LoVo (cell line): Measurements from ENCODE around the gene ARL2.

Experiments
- DNase-seq: peaks from one replicate; pipeline ENCODE4 v3.0.0-alpha.2; 2016; ENCODE audit warnings: low spot score

Gene ARL2

DNA sequence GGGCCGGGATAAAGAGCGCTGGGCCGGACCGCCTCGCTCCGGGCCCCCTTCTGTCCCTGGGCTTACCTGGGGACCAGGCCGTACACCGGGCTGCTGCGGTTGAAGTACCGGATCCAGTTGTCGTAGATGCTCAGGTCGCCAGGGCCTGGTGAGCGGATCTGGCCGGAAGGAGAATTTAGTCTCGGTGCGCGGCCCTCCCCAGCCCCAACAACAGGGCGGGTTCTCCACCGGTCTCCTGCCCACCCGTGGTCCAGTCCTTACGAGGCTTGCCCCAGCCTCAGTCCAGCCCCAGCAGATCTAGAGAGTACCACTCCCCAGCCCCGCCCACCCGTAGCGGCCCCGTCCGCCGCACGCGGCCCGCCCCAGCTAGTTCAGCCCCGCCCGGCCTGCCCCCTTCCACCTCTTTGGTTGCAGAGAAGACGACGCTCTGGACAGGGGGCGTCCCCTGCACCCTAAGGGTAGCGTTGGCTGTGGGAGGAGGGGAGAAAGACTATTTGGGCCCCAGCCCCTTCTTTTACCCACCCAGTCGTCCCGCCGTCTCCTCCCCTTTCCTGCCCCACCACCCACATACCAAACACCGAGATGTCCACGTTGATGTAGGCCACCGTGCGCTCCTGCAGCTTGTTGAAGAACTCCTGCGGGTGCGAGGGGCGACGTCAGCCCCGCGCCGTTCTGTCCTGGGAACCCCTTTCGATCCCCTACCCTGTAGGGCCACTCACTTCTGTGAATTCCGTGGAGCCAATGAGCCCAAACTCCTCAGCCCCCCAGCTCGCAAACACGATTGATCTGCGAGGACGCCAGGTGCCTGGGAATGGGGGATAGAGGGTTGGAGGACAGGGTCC is 33.8 kb downstream of the ARL2 start:
- no peak for DNase-seq

DNA sequence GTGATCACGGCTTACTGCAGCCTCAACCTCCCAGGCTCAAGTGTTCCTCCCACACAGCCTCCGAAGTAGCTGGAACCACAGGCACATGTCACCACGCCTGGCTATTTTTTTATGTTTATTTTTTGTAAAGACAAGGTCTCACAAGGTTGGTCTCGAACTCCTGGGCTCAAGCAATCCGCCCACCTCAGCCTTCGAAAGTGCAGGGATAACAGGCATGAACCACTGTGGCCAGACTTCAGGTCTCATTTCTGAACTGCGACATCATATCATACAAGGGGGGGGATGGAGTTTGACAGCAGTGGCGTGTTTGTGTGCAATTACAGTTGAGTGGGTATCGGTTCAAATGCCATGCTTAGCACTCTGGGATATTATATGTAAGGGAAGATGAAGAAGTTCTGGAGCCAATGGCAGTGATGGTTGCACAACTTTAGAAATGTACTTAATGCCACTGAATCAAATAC is 37.5 kb downstream of the ARL2 start:
- DNase-seq, result no peak

DNA sequence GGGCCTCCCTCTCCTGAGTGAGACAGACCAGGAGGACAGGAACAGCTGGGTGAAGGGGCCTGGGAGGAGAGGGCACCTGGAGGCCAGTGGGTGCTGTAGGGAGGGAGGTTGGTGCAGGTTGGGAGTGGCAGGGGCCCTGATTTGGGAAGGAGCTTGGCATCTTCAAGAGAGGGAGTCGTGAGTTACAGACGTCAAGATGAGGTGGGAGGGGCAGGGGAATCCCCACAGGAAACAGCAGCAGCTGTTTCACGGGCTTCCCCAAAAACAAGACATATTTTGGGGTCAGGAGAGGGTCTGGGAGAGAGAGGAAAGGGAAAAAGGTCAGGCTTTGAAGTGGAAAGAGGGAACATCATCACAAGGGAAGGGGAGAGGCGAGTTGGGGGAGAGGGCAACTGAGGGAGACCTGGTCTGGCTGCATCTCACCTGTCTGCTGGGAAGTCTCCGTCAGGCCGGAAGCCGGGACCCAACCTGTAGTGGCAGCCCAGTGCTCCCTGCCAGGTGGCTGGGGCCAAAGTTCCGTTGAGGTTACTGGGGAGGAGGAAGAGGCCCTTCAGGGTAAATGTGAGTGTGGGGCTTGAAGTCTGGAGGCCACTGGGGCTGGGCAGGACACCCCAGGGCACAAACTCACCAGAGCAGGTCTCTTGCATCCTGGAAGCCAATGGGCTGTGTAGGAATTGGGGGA is 40.0 kb downstream of the ARL2 start:
- DNase-seq, result no peak

DNA sequence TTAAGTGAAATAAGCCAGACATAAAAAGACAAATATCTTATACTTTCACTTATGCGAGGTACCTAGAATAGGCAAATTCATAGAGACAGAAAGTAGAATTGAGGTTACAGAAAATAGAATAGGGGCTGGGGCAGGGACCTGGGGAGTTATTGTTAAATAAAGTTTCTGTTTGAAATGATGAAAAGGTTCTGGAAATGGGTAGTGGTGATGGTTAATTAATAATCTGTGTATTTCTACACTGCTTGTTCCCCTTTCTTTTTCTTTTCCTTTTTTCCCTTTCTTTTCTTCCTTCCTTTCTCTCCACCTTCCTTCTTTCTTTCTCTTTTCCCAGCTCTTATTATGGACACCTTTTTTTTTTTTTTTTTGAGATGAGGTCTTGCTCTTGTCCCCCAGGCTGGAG is 41.6 kb downstream of the ARL2 start:
- no peak for DNase-seq

DNA sequence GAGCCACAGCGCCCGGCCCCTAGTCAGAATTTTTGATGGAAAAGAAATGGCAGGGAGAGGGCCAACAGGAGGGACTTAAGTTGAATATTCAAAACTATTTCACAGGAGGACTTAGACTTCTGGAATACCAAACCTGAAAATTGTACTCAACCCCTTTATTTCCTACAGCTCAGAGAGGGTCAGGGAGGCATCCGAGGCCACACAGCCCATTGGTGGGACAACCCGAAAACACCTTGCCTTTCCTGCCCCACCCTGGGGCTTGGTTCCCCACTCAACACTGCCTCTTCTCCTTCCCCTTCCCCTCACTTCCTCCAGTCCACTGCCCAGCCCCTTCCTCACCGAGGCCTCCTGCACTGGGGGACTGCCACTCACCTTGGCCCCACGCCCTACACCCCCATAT is 43.0 kb downstream of the ARL2 start:
- DNase-seq, result no peak

DNA sequence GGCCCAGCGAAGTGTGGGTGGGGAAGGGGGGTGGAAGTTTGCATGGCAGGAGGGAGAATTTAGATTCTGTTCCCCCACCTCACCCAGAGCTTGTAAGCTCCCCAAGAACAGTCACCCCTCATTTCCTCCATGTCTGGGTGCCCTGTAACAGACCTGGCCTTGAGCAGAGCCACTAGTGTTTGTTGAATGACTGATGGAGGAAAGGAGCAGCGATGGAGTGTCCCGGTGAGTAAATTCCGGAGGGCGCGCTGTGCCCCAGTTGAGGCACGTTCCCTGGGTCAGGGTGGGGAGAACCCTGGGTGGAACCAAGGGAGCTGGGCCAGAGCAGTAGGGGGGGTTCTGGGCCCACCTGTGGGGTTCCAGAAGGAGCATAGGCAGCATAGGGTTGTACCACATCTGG is 43.6 kb downstream of the ARL2 start:
- no peak for DNase-seq

DNA sequence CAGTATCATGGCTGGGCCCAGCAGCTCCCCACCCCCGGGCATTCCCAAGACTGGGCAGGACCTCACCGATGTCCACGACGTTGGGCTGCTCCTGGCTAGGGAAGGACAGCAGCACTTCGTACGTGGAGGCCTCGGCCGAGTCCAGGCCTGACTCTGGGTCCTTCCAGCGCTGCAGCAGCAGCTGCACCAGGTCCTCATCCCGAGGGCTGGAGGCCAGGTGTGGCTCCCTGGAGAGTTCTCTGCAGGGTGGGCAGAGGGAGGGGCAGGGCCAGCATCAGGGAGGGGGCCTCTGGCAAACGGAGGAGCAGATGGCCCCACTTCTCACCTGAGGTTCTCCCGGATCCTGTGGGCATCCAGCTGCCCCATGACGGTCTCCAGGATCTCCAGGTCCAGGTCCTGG is 44.1 kb downstream of the ARL2 start:
- DNase-seq, result no peak

DNA sequence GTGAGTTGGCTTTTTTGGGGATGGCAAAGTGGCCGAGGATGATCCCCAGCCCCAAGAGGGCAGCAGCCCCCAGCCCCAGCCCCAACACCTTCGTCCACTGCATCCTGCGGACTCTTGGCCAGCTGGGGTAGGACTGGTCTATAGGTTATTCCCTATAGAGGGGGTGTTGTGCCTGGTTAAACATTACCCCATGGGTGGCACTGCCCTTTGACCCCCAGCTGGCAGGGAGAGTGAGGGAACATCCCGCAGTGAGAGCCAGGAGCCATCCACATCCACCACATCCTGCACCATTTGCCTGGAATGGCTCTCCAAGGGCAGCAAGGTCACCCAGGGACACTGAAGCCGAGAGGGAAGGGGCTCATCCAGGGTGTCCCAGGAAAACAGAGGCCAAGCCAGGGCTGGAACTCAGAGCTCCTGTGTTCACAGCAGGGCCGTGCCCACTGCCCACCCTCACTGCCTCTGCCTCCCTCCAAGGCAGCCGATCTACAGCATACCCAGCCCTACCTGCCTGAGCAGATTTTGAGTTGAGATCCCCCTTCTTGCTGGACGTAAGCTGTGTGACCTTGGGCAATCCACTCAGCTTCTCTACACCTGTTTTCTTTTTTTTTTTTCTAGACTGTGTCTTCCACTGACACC is 44.6 kb downstream of the ARL2 start, which contains the start of gene NAALADL1:
TSS of gene NAALADL1 (minus strand) at position 135 of the 636 bp plus-strand sequence. CDS start at position 103, 32 bp downstream.
- no peak for DNase-seq

DNA sequence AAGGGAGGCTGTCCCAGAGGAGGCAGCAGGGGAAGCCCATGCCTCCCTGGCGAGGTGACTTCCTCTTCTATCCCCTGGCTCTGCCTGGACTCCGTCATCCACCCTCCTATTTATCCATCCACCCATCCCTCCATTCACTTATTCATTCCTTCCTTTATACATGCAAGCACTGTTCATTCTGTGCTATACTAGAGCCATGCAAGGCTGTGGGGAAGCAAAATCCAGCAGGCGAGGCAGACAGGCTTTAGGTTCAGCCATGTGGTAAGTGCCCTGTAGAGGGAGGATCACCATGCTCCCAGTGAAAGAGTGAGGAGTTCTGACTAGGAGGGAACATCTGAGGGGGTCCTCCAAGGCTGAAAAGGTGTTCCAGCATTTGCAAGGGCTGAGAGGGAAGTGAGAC is 45.6 kb downstream of the ARL2 start:
- no peak for DNase-seq

DNA sequence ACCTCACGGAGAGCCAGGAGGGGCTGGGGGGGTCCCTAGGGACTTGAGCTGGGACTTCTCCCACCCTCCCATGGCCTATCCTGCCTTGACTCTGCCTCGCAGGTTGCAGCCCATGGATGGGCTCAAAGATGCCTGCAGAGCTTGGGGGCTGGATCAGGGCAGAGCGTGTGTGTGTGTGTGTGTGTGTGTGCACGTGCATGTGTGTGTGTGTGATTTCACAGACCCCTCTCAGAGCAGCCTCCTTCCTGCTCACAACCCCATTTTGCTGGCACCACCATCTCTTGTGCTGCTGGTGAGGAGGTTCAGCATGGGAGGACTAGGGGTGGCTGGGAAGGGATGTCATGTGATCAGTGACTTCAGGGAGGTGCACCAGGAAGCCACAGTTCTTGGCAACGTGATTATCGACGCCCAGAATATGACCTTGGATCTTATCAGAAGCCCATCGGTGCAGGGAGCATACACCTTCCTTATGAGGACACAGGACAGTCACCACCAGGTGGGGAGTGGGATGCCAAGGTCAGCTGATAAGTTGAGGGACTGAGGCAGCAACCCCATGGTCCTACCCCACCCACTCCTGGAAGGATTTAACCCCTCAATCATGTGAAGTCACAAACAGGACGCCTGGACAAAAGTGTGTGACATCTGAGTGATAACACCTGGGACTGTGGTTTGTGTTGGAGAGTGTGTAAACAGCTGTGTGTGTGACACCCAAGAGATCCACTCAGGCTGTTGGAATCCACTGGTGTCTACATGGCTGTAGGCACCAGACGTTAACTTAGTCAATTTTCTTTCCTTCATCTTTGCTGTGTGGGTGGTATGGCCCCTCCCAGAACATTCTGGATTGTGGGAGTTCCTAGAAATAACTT is 46.2 kb downstream of the ARL2 start:
- no peak for DNase-seq

DNA sequence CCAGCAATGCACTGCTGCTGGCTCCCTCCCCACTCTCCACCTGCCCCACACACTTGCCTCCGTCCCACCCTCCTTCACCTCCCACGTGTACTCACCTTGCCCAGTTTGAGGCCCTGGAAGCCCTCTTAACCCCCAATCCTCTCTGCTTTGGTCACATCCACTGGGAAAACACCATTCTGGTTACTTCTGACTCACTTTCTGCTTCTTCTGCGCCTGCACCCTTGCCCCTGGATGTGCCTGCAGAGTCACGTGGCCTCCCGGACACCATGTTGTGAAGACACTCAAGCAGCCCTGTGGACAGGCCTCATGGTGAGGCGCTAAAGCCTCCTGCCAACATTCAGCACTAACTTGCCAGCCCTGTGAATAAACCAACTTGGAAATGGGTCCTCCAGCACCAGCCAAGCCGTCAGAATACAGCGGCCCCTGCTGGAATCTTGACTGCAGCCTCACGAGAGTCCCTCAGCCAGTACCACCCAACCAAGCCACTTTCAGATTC is 47.0 kb downstream of the ARL2 start:
- DNase-seq, result no peak

DNA sequence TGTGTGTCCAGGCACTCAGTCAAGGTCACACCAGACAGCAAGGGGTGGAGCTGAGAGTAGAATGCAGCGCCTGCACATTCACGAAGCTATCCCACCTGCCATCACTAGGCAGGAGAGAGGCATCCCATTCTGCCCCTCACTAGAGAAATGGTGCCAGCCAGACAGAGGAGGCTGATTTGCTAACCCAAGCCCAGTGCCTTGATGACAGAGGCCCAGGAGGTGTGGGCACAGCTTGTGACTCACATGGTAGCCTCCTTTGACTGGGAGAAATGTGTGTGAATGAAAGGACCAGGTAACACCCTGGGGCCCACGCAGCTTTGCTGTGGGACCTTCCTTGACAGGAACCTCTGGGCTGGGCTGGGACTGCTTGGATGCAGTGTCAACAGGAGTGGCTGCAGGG is 49.6 kb downstream of the ARL2 start:
- DNase-seq, result no peak

DNA sequence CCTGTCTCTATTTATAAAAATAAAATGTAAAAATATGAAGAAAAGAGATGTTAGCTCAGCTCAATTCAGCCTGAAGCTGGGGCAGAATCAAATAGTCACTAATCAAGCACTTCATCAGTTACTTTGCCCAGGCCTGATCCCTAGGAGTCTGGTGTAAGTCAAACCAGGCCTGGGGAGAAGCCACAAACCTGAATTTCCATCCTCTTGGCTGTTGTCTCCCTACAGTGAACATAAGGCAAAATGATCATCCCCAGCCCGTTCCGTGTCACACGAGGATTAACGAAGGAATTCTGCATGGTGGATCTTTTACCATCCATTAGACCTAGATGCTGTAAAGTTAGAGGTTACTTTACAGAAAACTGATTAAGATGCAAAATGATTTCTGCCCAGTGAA is 50.9 kb downstream of the ARL2 start:
- no peak for DNase-seq

DNA sequence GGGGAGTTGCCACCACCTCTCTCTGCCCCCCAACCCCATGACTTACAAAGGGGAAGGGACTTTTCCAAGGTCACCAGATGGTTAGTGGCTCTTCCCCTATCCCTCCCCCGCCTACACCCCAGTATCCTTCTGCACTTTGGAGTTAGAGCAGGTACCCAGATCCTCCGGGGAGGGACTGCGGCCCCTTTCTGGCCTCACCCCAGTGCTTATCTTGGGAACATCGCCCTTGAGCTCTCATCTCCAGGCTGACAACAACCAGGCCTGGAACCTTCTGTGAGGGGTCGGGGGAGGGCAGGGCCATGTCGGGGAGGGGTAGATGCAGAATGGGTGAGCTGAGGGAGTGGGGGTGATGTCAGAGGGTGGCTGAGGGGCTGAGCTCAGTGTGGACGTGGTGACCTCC is 51.9 kb downstream of the ARL2 start:
- DNase-seq, result no peak

DNA sequence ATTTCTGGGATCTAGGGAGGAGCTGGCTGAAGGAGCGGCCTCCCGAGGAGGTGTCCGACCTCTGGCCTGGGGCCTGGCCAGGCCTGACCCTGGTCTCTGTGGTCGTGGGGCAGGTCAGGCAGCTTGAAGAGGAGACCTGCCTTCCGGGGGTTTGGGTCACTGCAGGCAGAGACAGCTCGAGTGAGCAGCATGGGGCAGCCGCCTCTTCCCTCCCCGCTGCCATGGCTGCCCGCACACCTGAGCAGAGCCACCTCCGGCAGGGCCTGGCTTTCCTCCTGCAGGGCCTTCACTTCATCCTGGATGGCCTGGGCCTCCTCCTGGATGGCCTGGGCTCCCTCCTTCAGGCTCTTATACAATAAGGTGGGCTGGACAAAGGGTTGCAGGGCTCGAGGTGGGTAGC is 52.4 kb downstream of the ARL2 start:
- no peak for DNase-seq

DNA sequence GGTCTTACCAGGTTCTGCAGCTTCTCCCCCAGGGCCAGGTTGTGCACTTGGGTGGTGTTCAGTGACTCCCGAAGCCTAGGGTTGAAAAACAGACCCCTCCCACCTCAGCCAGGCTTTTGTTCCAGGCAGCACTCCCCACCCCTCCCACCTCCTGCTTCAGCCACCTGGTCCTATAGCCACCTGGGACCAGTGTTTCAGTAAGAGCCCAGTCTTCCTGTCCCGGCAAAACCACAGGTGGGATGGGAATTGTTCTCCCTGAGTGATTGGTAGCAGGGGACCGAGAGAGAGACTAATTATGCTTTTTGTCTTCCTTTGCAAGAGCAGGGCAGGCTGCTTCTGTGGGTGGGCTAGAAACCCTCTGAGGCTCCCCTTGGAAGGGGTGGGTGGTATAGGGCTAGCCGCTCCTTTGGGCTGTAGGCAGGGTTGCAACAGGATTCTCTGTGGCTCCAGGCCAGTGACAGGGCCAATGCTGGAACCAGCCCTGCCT is 52.9 kb downstream of the ARL2 start:
- no peak for DNase-seq

DNA sequence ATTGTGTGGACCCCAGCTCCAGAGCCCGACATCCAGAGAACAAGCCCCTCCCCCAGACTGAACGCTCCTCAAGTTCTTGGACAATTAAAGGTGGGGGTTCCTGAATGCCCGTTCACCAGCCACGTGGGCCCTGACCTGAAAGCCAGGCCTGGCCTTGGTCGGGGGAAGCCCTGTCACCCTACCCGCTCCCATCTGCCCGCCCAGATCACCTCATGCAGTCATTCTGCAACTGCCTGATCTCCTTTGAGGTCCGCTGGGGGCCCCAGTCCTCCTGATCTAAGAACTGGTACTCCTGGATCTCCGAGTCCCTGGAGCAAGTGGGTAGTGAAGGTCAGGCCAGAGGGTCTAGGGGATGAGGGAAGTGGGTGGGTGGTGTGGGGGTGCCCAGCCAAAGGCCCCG is 53.5 kb downstream of the ARL2 start:
- no peak for DNase-seq

DNA sequence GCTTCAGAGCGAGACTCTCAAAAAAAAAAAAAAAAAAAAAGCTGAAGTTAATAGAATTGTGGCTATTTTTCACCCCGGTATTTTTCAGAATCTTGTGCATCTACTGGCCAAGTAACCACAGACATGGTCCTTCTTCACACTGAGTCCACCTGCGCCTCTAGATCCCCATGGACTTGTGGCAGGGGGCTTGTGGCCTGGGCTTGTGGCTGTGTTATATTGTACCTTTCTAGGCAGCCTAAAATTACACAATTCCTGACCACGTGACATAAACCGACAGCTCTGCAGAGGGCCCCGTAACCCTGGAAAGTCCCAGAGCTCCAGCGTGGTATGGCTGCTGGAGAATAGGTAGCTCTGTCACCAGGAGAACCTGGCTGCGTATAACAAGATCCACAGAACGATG is 55.3 kb downstream of the ARL2 start:
- no peak for DNase-seq
